Epithelial cell of proximal tubule (primary cell): ENCODE measurements around the gene ELOVL4. TPM values are rescaled to one million over a fixed set of nuclear protein-coding genes. Genes with fewer than 3 reads are reported as not detected.

Experiments used
- DNase-seq: peaks from one replicate; pipeline ENCODE4 v3.0.0-alpha.2; 2011; ENCODE audit warnings: low read depth
- H3K4me3 ChIP-seq: 2 replicates; pipeline ENCODE4 v1.5.1; 2011; ENCODE audit warnings: low read depth, mild to moderate bottlenecking, low read length
- total RNA-seq: library from RNA; depleted of rRNA; stranded (reverse); fragments of >200 nt; gene quantifications from 2 replicates; pipeline ENCODE4 v1.2.3, GENCODE V29; 2015
- TF ChIP-seq, protein P1 (sequence below): conservative IDR thresholded peaks from 2 replicates; pipeline ENCODE4 v1.5.1; 2012; ENCODE audit warnings: low read depth, mild to moderate bottlenecking, low read length

Gene ELOVL4
- total RNA-seq, 1 donor from 2014 or later, result 2.1 TPM

DNA sequence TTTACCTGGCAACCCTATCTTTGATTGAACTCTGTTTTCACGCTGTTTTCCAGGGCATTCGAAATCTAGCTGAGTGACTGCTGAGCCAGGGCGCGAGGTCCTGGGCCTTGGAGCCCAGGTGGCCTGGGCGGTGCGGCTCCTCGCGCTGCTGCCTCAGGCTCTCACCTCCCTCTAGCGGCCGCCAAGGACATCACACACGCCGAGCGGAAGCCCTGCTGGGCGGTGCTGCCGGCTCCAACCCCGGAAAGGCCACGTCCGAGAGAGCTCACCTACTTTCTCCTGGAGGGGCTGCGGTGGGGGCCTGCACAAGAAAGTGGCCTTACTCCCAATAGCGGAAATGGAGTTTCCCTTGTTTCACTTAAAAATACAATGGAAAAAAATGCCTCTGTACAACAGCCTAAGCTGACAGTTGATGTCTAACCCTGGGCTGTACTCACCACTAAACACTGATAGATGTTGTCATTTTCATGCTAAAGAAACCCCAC, 77.7 kb downstream of the ELOVL4 start:
- H3K4me3 ChIP-seq, result peak overlapping the region; percentile 19
- TF ChIP-seq, protein P1, sequence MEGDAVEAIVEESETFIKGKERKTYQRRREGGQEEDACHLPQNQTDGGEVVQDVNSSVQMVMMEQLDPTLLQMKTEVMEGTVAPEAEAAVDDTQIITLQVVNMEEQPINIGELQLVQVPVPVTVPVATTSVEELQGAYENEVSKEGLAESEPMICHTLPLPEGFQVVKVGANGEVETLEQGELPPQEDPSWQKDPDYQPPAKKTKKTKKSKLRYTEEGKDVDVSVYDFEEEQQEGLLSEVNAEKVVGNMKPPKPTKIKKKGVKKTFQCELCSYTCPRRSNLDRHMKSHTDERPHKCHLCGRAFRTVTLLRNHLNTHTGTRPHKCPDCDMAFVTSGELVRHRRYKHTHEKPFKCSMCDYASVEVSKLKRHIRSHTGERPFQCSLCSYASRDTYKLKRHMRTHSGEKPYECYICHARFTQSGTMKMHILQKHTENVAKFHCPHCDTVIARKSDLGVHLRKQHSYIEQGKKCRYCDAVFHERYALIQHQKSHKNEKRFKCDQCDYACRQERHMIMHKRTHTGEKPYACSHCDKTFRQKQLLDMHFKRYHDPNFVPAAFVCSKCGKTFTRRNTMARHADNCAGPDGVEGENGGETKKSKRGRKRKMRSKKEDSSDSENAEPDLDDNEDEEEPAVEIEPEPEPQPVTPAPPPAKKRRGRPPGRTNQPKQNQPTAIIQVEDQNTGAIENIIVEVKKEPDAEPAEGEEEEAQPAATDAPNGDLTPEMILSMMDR, result peak; percentile 80
- DNase-seq, result no peak

DNA sequence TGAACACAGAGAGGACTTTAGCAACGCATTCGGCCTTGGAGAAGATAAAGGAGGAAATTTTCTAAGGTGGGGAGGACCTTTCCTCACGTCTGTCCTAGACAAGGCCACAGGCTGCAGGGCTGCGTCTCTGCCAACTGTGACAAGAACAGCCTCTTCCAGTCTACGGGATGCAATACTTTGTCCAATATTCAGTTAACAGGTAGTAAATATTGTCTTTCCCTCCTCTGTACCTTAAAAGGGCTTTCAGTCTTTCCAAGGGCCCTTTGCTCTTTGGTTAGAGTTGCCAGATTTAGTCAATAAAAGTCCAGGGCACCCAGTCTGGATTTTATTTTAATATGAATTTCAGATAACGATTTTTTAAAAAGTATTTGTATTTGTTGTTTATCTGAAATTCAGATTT, 78.2 kb downstream of the ELOVL4 start:
- no peak for DNase-seq
- TF ChIP-seq, protein P1, result no peak
- H3K4me3 ChIP-seq, result no peak overlapping the region

DNA sequence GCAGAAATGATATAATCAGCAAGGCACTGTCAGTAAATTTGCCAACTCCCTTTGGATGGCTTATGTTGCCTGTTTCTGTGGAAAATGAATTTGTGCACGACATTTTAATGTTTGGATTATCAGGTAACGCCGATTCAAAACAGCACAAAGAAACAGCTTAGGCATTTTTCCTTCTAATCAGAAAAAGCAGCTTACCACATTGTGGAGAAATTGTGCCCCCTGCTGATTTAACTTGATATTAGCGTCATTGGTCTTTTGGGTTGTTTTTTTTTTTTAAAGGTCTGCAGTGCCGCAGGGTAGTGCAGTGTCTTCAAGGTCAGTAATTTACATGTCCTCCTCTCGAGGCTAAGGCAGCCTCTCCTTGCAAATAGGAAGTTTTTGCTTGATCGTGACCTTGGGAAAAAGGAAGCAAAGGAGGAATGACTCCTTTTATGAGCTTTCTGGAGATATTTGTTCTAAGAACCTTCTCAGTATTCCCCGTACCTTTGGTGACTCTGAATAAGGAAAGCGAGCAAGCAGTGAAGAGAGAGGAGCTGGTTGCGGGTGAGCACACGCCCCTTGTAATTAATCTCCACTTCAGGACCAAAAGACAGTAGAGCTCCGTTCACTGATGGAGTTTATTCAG, 79.1 kb downstream of the ELOVL4 start:
- peak overlapping the region; percentile 36 for H3K4me3 ChIP-seq
- no peak for DNase-seq
- TF ChIP-seq, protein P1, result peak; percentile 74

Other genes with a start within 250 kb of the ELOVL4 start
- 41.5 and 44.7 TPM in 2 replicates for gene TTK, start 57.1 kb upstream of the ELOVL4 start, total RNA-seq
- 10.9 and 11.9 TPM in 2 replicates for gene BCKDHB, start 159.1 kb upstream of the ELOVL4 start, total RNA-seq